T-helper 1 cell (primary cell): ENCODE data around the gene GNGT2.

Source experiments
- DNase-seq, 5 donors: peaks; one replicate each; pipeline ENCODE4 v3.0.0-alpha.2; 2012 to 2020

Gene GNGT2

GRCh38 chr17:49229076-49229804 is 18.9 kb upstream of the GNGT2 start:
- no peak for DNase-seq

GRCh38 chr17:49227436-49228261 is 17.3 kb upstream of the GNGT2 start:
- peak; percentile 46 to 74 (median 60) for DNase-seq

GRCh38 chr17:49226771-49227435 is 16.5 kb upstream of the GNGT2 start:
- DNase-seq: no peak

- DNase-seq: no peak
Measured at GRCh38 chr17:49225554-49226236, 15.3 kb upstream of the GNGT2 start.

GRCh38 chr17:49224997-49225337 is 14.6 kb upstream of the GNGT2 start:
- DNase-seq: no peak

GRCh38 chr17:49224198-49224996 is 14.0 kb upstream of the GNGT2 start:
- DNase-seq: peak in 4 of 5 donors; percentile 30 to 68 (median 41)

- DNase-seq: peak in 4 of 5 donors; percentile 25 to 57 (median 46)
Measured at GRCh38 chr17:49223517-49224197, 13.3 kb upstream of the GNGT2 start.

- DNase-seq: no peak
Measured at GRCh38 chr17:49223168-49223516, 12.8 kb upstream of the GNGT2 start.

- DNase-seq: no peak
Measured at GRCh38 chr17:49219987-49220386, 9.6 kb upstream of the GNGT2 start.

- DNase-seq: peak in 2 of 5 donors; percentile 18 to 30
Measured at GRCh38 chr17:49218941-49219913, 8.9 kb upstream of the GNGT2 start.

- DNase-seq: peak; percentile 31 to 77 (median 57)
Measured at GRCh38 chr17:49217651-49218413, 7.5 kb upstream of the GNGT2 start.

- no peak for DNase-seq
Measured at GRCh38 chr17:49216953-49217650, 6.7 kb upstream of the GNGT2 start.

GRCh38 chr17:49216482-49216881 is 6.1 kb upstream of the GNGT2 start:
- DNase-seq: no peak

GRCh38 chr17:49214676-49215360 is 4.4 kb upstream of the GNGT2 start:
- no peak for DNase-seq

- no peak for DNase-seq
Measured at GRCh38 chr17:49213847-49214246, 3.5 kb upstream of the GNGT2 start.

- no peak for DNase-seq
Measured at GRCh38 chr17:49213399-49213798, 3.0 kb upstream of the GNGT2 start.

- no peak for DNase-seq
Measured at GRCh38 chr17:49209061-49209571, 1.3 kb downstream of the GNGT2 start.

- no peak for DNase-seq
Measured at GRCh38 chr17:49204516-49204915, 5.9 kb downstream of the GNGT2 start.
